Omental fat pad (tissue), 4 donors: Measurements from ENCODE around the gene CSGALNACT2. TPM values are rescaled to one million over a fixed set of nuclear protein-coding genes. Genes with fewer than 3 reads are reported as not detected.

Experiments used
- ATAC-seq: fragments of 150-250 bp; one replicate; pipeline ENCODE4 v1.9.1; 2016; ENCODE audit warnings: mild to moderate bottlenecking, moderate library complexity; ENCODE audit not compliant: low FRiP score
- DNase-seq: peaks from one replicate; pipeline ENCODE4 v3.0.0-alpha.2; 2019; ENCODE audit warnings: low spot score
- CTCF ChIP-seq, 3 donors: fragments of 450-650 bp; IDR thresholded peaks; one replicate each; pipeline ENCODE4 v1.5.1; 2016 to 2017; ENCODE audit warnings: antibody characterized with exemption in 3 of 3, mild to moderate bottlenecking in 3 of 3, moderate library complexity in 2 of 3
- total RNA-seq, 4 donors: library from RNA; depleted of rRNA; stranded (reverse); fragments of >200 nt; gene quantifications; one replicate each; pipeline ENCODE4 v1.1.0, GENCODE V29; 2016

The CSGALNACT2 gene
- total RNA-seq, 4 donors from 2014 or later = 22.0 to 45.8 (median 37.9) TPM

DNA sequence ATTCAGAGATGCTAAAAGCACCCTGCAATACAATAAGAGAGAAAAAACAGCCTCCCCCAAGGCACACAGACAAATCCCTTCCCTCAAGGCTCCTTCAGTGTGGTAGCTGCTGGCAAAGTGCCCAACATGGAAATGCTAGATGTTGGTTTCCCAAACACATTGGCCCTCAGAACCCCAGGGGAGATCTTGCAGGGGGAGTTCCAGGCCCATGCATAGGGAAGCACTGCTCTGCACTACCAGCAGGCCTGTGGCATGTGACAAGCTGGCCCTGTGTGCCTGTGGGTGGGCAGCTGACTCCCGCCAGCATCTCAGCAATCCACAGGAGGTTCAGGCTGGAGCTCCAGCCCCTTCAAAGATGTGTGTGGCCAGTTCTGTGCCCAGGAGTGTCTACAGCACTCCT, 16.8 kb upstream of the CSGALNACT2 start:
- no peak for ATAC-seq
- no peak for DNase-seq
- TF ChIP-seq CTCF (IDR thresholded peaks at IDR 0.05) = no peak

DNA sequence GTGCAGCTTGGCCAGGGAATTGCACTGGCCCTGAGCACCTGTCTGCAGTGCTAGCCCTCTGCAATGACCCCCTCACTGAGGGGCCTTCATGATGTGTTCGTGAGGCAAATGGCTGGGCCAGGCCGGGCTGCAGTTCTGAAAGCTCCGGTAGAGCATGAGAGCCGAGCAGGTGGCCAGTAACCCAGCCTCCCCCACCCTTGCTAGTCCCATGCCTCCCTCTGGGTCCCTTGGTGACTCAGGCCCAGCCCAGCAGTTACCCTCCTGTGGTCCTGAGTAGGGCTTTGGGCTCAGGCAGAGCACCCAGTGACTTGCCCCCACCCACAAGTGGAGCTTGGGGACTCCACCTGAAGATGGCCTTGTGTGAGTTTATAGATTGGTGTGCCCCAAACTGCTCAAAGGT, 16.1 kb upstream of the CSGALNACT2 start:
- TF ChIP-seq CTCF (IDR thresholded peaks at IDR 0.05) = no peak
- DNase-seq (no peak), ATAC-seq (no peak)

GRCh38 chr10:43122826-43123225, 15.4 kb upstream of the CSGALNACT2 start:
- DNase-seq (no peak), ATAC-seq (no peak)
- no peak for TF ChIP-seq CTCF (IDR thresholded peaks at IDR 0.05)

DNA sequence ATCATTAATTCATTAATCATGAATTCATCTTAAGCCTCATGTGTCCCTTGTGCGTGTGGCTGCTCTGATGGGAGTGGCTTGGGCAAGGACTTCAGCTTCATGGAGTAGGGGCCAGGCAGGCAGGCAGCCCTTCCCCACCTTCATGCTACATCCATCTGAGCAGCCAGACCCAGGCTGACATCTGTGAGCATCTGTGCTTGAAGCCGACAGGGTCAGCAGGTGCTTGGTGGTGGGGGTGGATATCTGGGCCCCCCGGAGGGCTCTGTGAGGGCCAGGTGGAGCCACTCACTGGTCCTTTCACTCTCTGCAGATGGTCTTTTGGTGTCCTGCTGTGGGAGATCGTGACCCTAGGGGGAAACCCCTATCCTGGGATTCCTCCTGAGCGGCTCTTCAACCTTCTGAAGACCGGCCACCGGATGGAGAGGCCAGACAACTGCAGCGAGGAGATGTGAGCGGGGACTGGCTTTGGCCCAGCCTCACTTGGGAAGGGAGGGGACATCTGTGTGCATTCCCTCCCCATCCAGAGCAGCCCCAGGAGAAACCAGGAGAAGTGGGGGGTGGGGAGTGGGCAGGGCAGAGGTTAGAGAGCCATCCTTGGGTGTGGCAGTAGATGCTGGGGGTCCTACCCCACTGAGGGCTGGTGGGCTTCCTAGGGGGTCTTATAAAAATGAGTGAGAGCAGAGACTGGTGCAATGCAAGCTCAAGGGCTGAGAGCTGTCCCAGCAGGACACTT, 14.7 kb upstream of the CSGALNACT2 start:
- DNase-seq (no peak), ATAC-seq (no peak)
- no peak for TF ChIP-seq CTCF (IDR thresholded peaks at IDR 0.05)

DNA sequence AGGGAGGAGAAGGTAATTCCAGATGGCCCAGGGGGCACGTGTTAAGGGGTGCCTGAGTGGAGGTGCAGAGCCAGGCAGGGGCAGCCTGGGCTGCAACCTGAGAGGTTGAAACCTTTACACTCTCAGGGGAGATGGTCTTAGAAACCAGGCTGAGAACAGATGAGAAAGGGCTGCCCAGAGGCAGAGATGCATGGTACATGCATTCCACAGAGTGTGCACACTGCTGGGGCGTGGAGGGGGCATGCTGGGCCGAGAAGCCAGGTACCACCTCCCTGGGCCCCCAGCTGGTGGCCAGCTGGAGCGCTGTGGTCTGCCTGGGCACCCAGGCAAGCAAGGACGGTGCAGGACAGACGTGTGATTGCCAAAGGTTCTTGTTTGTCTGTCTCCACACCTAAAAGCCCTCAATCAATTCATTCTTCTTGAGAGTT, 14.1 kb upstream of the CSGALNACT2 start:
- no peak for DNase-seq
- no peak for TF ChIP-seq CTCF (IDR thresholded peaks at IDR 0.05)
- ATAC-seq = no peak

DNA sequence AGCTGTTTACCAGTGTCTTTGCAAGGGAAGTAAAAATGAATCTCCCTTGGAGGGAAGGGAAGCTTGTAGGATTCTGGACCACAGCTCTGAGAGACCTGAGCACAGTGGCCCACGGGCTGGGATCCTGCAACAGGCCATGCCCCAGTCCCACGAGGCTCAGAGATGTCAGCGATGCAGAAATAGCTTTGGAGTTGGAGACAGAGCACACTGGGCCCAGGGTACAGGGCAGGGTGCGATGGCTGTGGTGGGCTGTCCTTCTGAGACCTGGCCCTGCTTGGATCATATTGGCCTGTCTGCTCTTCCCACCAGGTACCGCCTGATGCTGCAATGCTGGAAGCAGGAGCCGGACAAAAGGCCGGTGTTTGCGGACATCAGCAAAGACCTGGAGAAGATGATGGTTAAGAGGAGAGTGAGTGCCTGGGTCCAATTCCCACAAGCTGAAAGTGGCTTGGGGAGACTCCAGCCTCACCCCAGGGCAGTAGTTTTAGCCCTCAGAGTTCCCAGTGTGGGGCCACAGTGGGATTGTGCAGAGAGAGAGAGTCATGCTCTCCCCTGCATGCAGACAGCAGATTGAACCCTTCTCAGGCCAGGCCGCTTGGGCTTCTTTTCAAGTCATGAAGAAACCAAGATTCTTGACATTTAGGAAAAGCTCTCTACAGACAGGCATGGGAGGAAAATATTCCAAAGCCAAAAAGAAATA, 13.5 kb upstream of the CSGALNACT2 start:
- DNase-seq (no peak), ATAC-seq (no peak)
- no peak for TF ChIP-seq CTCF (IDR thresholded peaks at IDR 0.05)
